Fibroblast of villous mesenchyme (primary cell): Measurements from ENCODE around the gene LENEP. TPM values are rescaled to one million over a fixed set of nuclear protein-coding genes. Genes with fewer than 3 reads are reported as not detected.
"Not testable (repeated sequence)": the region's sequence is repeated elsewhere in the genome, so short reads cannot be mapped to it uniquely, and the experiment has no call there.

Experiments
- DNase-seq: peaks from one replicate; pipeline ENCODE4 v3.0.0-alpha.2; 2010; ENCODE audit warnings: low read depth
- H3K4me3 ChIP-seq: 2 replicates; pipeline ENCODE4 v1.5.1; 2011; ENCODE audit warnings: low read depth, mild to moderate bottlenecking, low read length
- total RNA-seq: library from RNA; depleted of rRNA; stranded (reverse); fragments of >200 nt; gene quantifications from 2 replicates; pipeline ENCODE4 v1.2.3, GENCODE V29; 2012
- TF ChIP-seq, protein P1 (sequence below): IDR thresholded peaks from 2 replicates; pipeline ENCODE4 v1.5.1; 2012; ENCODE audit warnings: low read depth, mild to moderate bottlenecking, low read length; ENCODE audit not compliant: insufficient read depth

The LENEP gene
- total RNA-seq, 1 donor = 0.43 TPM

- TF ChIP-seq, protein P1, sequence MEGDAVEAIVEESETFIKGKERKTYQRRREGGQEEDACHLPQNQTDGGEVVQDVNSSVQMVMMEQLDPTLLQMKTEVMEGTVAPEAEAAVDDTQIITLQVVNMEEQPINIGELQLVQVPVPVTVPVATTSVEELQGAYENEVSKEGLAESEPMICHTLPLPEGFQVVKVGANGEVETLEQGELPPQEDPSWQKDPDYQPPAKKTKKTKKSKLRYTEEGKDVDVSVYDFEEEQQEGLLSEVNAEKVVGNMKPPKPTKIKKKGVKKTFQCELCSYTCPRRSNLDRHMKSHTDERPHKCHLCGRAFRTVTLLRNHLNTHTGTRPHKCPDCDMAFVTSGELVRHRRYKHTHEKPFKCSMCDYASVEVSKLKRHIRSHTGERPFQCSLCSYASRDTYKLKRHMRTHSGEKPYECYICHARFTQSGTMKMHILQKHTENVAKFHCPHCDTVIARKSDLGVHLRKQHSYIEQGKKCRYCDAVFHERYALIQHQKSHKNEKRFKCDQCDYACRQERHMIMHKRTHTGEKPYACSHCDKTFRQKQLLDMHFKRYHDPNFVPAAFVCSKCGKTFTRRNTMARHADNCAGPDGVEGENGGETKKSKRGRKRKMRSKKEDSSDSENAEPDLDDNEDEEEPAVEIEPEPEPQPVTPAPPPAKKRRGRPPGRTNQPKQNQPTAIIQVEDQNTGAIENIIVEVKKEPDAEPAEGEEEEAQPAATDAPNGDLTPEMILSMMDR = no peak
- DNase-seq = peak; percentile 87
These were observed 17.9 kb upstream of the LENEP start for GRCh38 chr1:154975409-154976059.

GRCh38 chr1:154977762-154978161 is 15.6 kb upstream of the LENEP start:
- not testable (repeated sequence) for DNase-seq

More at GRCh38 chr1:154975409-154976059, 17.9 kb upstream of the LENEP start:
- peak overlapping the region; percentile 76 for H3K4me3 ChIP-seq

GRCh38 chr1:154978360-154978759 is 15.0 kb upstream of the LENEP start:
- TF ChIP-seq, protein P1 = no peak
- no peak for DNase-seq
- no peak overlapping the region for H3K4me3 ChIP-seq

More at GRCh38 chr1:154977762-154978161, 15.6 kb upstream of the LENEP start:
- not testable (repeated sequence) for H3K4me3 ChIP-seq

DNA sequence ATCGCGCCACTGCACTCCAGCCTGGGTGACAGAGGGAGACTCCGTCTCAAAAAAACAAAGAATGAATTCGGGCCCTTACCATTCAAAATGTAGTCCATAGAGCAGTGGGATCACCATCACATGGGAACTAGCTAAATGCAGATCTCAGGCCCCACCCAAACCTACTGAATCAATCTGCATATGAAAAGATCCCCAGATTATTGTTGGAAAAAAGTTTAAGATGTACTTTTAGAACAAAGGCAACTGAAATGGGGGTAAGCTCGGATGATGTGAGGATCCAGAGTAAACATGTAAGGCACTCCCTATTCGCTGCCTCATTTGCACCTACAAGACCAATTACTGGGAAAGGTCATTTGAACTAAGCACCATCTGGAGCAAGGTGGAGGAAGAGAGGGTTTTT is 11.0 kb upstream of the LENEP start:
- peak overlapping the region; percentile 44 for H3K4me3 ChIP-seq
- no peak for DNase-seq
- TF ChIP-seq, protein P1 = no peak

GRCh38 chr1:154982897-154983648 is 10.3 kb upstream of the LENEP start, which contains the start of gene FLAD1:
FLAD1 (plus strand) TSS chr1:154983344; CDS start chr1:154983695, 351 bp downstream.
- TF ChIP-seq, protein P1 = no peak
- H3K4me3 ChIP-seq = peak within 1 kb of the TSS; percentile 63
- DNase-seq = peak; percentile 100

GRCh38 chr1:154983776-154984466 is 9.5 kb upstream of the LENEP start:
- H3K4me3 ChIP-seq = peak overlapping the region; percentile 63
- TF ChIP-seq, protein P1 = no peak
- DNase-seq = no peak

- not testable (repeated sequence) for H3K4me3 ChIP-seq, DNase-seq
These were observed 6.7 kb upstream of the LENEP start for GRCh38 chr1:154986736-154987135.
